H1 (cell line): ENCODE data around the gene GTF2A2. TPM values are rescaled to one million over a fixed set of nuclear protein-coding genes. Genes with fewer than 3 reads are reported as not detected.

Source experiments
- CTCF ChIA-PET: fragments of 300-600 bp; sonication (Branson Sonifier 250); formaldehyde crosslinking; loops from one replicate; lab custom pipeline; 2021; ENCODE audit not compliant: partially characterized antibody; lab: Charles Lee
- POLR2A ChIA-PET: fragments of 300-600 bp; sonication (Branson Sonifier 250); formaldehyde crosslinking; loops from one replicate; lab custom pipeline; 2021; ENCODE audit warnings: inconsistent platforms; ENCODE audit not compliant: partially characterized antibody; lab: Charles Lee
- DNase-seq, 2 experiments: peaks; one replicate each; pipeline versions ENCODE4 v3.0.0 to v3.0.0-alpha.2; 2010 to 2022; ENCODE audit warnings: low spot score in 2 of 2, low read depth in 1 of 2, mixed read lengths in 1 of 2
- FAIRE-seq: peaks from 2 replicates; lab custom pipeline; 2011; peaks lifted over from hg19 to GRCh38; lab: Jason Lieb, UNC
- H2AFZ ChIP-seq: 2 replicates; pipeline ENCODE4 v1.8.1; 2012; ENCODE audit warnings: low read length, inconsistent platforms
- H2AK5ac ChIP-seq: 2 replicates; pipeline ENCODE4 v1.6.1; 2013; ENCODE audit warnings: low read depth, low read length
- H2BK120ac ChIP-seq: replicated peaks from 2 replicates; pipeline ENCODE3; 2013; ENCODE audit warnings: low read depth, low read length, inconsistent platforms
- H2BK12ac ChIP-seq: 2 replicates; pipeline ENCODE4 v1.6.1; 2013; ENCODE audit warnings: low read depth, low read length
- H2BK15ac ChIP-seq: 2 replicates; pipeline ENCODE4 v1.6.1; 2013; ENCODE audit warnings: low read length
- H2BK20ac ChIP-seq: 2 replicates; pipeline ENCODE4 v1.6.1; 2013; ENCODE audit warnings: low read length
- H2BK5ac ChIP-seq: 2 replicates; pipeline ENCODE4 v1.6.1; 2013; ENCODE audit warnings: low read depth, low read length
- H3K14ac ChIP-seq: 2 replicates; pipeline ENCODE4 v1.6.1; 2013; ENCODE audit warnings: inconsistent platforms; ENCODE audit not compliant: insufficient read length
- H3K18ac ChIP-seq: 2 replicates; pipeline ENCODE4 v1.6.1; 2013; ENCODE audit warnings: low read length; ENCODE audit errors: extremely low read depth
- H3K23ac ChIP-seq: 2 replicates; pipeline ENCODE4 v1.6.1; 2013; ENCODE audit warnings: inconsistent platforms; ENCODE audit not compliant: insufficient read length
- H3K23me2 ChIP-seq: 2 replicates; pipeline ENCODE4 v1.6.1; 2013; ENCODE audit warnings: low read depth, low read length
- H3K27ac ChIP-seq: 2 replicates; pipeline ENCODE4 v1.6.1; 2011; ENCODE audit warnings: low read depth, low read length, inconsistent platforms
- H3K27me3 ChIP-seq, 4 experiments: replicated peaks in 1 of 4; 1 replicate in 1 of 4; 2 replicates in 3 of 4; pipeline versions ENCODE4 v1.6.1 to v1.8.1; 2011 to 2013; ENCODE audit warnings: low read length in 3 of 4, mild to moderate bottlenecking in 3 of 4, inconsistent platforms in 2 of 4, mixed read lengths in 2 of 4, moderate library complexity in 1 of 4; ENCODE audit not compliant: control insufficient read depth in 3 of 4, insufficient read depth in 3 of 4; ENCODE audit errors: extremely low read depth in 1 of 4
- H3K36me3 ChIP-seq, 4 experiments: 2 replicates each; pipeline versions ENCODE4 v1.6.1 to v1.8.1; 2011 to 2013; ENCODE audit warnings: mild to moderate bottlenecking in 4 of 4, low read length in 3 of 4, moderate library complexity in 2 of 4, control low read depth in 1 of 4, inconsistent platforms in 1 of 4; ENCODE audit not compliant: insufficient read depth in 4 of 4, control insufficient read depth in 2 of 4
- H3K4ac ChIP-seq: replicated peaks from 2 replicates; pipeline ENCODE3; 2013; ENCODE audit warnings: low read length, low read depth, mixed read lengths, inconsistent platforms; ENCODE audit not compliant: insufficient read length
- H3K4me1 ChIP-seq, 4 experiments: replicated peaks in 1 of 4; 1 replicate in 1 of 4; 2 replicates in 3 of 4; pipeline versions ENCODE4 v1.6.1 to v1.8.1; 2011 to 2013; ENCODE audit warnings: low read length in 3 of 4, inconsistent platforms in 2 of 4, mixed read lengths in 1 of 4; ENCODE audit not compliant: insufficient read depth in 4 of 4, control insufficient read depth in 3 of 4
- H3K4me2 ChIP-seq, 2 experiments: 2 replicates each; pipeline versions ENCODE4 v1.6.1 to v1.8.1; 2011 to 2013; ENCODE audit warnings: low read depth in 2 of 2, low read length in 2 of 2, control low read depth in 1 of 2, inconsistent platforms in 1 of 2, mild to moderate bottlenecking in 1 of 2; ENCODE audit not compliant: insufficient read depth in 1 of 2
- H3K4me3 ChIP-seq, 4 experiments: fragments of 200-600, 300-600 bp in 1 of 4; sonication (generic), shearing (Covaris generic), sonication (Bioruptor Twin) in 1 of 4; 2 replicates each; pipeline versions ENCODE4 v1.5.1 to v1.8.1; 2011 to 2016; ENCODE audit warnings: low read length in 4 of 4, low read depth in 3 of 4, control low read depth in 2 of 4, inconsistent platforms in 2 of 4, mild to moderate bottlenecking in 2 of 4, mixed read lengths in 1 of 4, moderate library complexity in 1 of 4; ENCODE audit not compliant: insufficient read depth in 2 of 4; ENCODE audit errors: extremely low read depth in 1 of 4
- H3K56ac ChIP-seq: replicated peaks from 2 replicates; pipeline ENCODE3; 2013; ENCODE audit warnings: low read depth, mild to moderate bottlenecking, mixed read lengths, low read length, inconsistent platforms; ENCODE audit not compliant: insufficient read length
- H3K79me1 ChIP-seq: 2 replicates; pipeline ENCODE4 v1.6.1; 2013; ENCODE audit warnings: low read depth, low read length, control low read depth
- H3K79me2 ChIP-seq, 2 experiments: 2 replicates each; pipeline versions ENCODE4 v1.6.1 to v1.8.1; 2012 to 2013; ENCODE audit warnings: low read length in 2 of 2, mild to moderate bottlenecking in 2 of 2, inconsistent platforms in 1 of 2; ENCODE audit not compliant: insufficient read depth in 2 of 2, control insufficient read depth in 1 of 2
- H3K9ac ChIP-seq, 4 experiments: replicated peaks in 1 of 4; 1 replicate in 1 of 4; 2 replicates in 3 of 4; pipeline versions ENCODE4 v1.6.1 to v1.8.1; 2011 to 2013; ENCODE audit warnings: low read depth in 3 of 4, low read length in 3 of 4, control low read depth in 2 of 4, mild to moderate bottlenecking in 2 of 4, moderate library complexity in 2 of 4, inconsistent platforms in 1 of 4; ENCODE audit errors: extremely low read depth in 1 of 4
- H3K9me3 ChIP-seq, 2 experiments: 2 replicates each; pipeline versions ENCODE4 v1.6.1 to v1.8.1; 2012 to 2013; ENCODE audit warnings: mild to moderate bottlenecking in 2 of 2, moderate library complexity in 2 of 2, control low read depth in 1 of 2, inconsistent platforms in 1 of 2, low read depth in 1 of 2, low read length in 1 of 2, mixed read lengths in 1 of 2; ENCODE audit not compliant: insufficient read depth in 2 of 2
- H4K20me1 ChIP-seq, 2 experiments: replicated peaks in 1 of 2; 2 replicates each; pipeline versions ENCODE3 to v1.8.1; 2011 to 2013; ENCODE audit warnings: inconsistent platforms in 2 of 2, low read length in 2 of 2, mild to moderate bottlenecking in 1 of 2; ENCODE audit not compliant: insufficient read depth in 2 of 2, control insufficient read depth in 1 of 2
- H4K5ac ChIP-seq: 2 replicates; pipeline ENCODE4 v1.6.1; 2013; ENCODE audit warnings: low read length, low read depth, mixed read lengths, inconsistent platforms; ENCODE audit not compliant: insufficient read length
- H4K8ac ChIP-seq: 2 replicates; pipeline ENCODE4 v1.8.0; 2013; ENCODE audit warnings: mild to moderate bottlenecking, moderate library complexity, low read length, inconsistent platforms; ENCODE audit not compliant: insufficient read depth; ENCODE audit errors: extremely low read depth
- H4K91ac ChIP-seq: replicated peaks from 2 replicates; pipeline ENCODE3; 2013; ENCODE audit warnings: low read length, mixed read lengths, inconsistent platforms; ENCODE audit not compliant: insufficient read length
- HDAC2 ChIP-seq, 2 experiments: fragments of 300-600 bp in 1 of 2; sonication (generic) in 1 of 2; IDR thresholded peaks; 2 replicates each; pipeline ENCODE4 v1.6.1; 2011 to 2012; ENCODE audit warnings: low read depth in 2 of 2, low read length in 2 of 2, mild to moderate bottlenecking in 2 of 2, moderate library complexity in 2 of 2, borderline replicate concordance in 1 of 2, inconsistent platforms in 1 of 2
- RAD21 ChIP-seq, 2 experiments: IDR thresholded peaks in 1 of 2; conservative IDR thresholded peaks in 1 of 2; 2 replicates each; pipeline ENCODE4 v1.6.1; 2011; ENCODE audit warnings: low read depth in 2 of 2, low read length in 2 of 2, improper control_type of control experiment in 1 of 2, inconsistent platforms in 1 of 2, mild to moderate bottlenecking in 1 of 2, moderate library complexity in 1 of 2
- SP2 ChIP-seq: IDR thresholded peaks from 2 replicates; pipeline ENCODE4 v1.6.1; 2012; ENCODE audit warnings: mild to moderate bottlenecking, low read length, inconsistent platforms
- WGBS, 2 experiments: shearing (Covaris generic) in 1 of 2; methylation state at CpG; one replicate each; pipeline versions ENCODE4 v1.1.6 to v1.1.7; 2013 to 2015; ENCODE audit warnings: low lambda C conversion rate in 2 of 2, mixed read lengths in 2 of 2, inconsistent platforms in 1 of 2, low coverage in 1 of 2, missing lambda C conversion rate in 1 of 2; ENCODE audit not compliant: insufficient replicate concordance in 2 of 2, insufficient coverage in 1 of 2, insufficient read length in 1 of 2; ENCODE audit errors: extremely low coverage in 1 of 2, missing lambda C conversion rate in 1 of 2; 5-methylcytosine and 5-hydroxymethylcytosine counted together
- polyA plus RNA-seq, 7 experiments: library from polyadenylated mRNA; depleted of rRNA in 3 of 7; stranded (reverse) in 5 of 7; unstranded in 2 of 7; fragments of >200 nt in 5 of 7; fragments of 200-250 nt in 2 of 7; gene quantifications; 1 replicate in 5 of 7; 2 replicates in 1 of 7; 4 replicates in 1 of 7; pipeline versions ENCODE4 v1.2.1 to v1.2.3, GENCODE V29; 2011 to 2013; ENCODE audit warnings: missing spikeins in 2 of 7, mixed read lengths in 2 of 7
- total RNA-seq: library from RNA; stranded (reverse); fragmentation: NEBNext Ultra II Directional; extraction: Animal tissue kit (Norgen Biotek cat#: 25700); gene quantifications from 2 replicates; pipeline ENCODE4 v1.2.1, GENCODE V29; 2021
- TF ChIP-seq, protein P1 (sequence below), 3 experiments: IDR thresholded peaks; 1 replicate in 2 of 3; 2 replicates in 1 of 3; pipeline versions ENCODE4 v1.5.1 to v1.6.1; 2011; ENCODE audit warnings: low read length in 3 of 3, mild to moderate bottlenecking in 3 of 3, inconsistent platforms in 2 of 3, low read depth in 1 of 3, moderate library complexity in 1 of 3; ENCODE audit not compliant: insufficient read depth in 1 of 3; ENCODE audit errors: control extremely low read depth in 1 of 3

The GTF2A2 gene
- total and polyA plus RNA-seq, 2 of the 8 experiments (the other 6 are each of a cell fraction or from before 2014, with no cell fraction given), result 52.2 to 161 TPM

DNA sequence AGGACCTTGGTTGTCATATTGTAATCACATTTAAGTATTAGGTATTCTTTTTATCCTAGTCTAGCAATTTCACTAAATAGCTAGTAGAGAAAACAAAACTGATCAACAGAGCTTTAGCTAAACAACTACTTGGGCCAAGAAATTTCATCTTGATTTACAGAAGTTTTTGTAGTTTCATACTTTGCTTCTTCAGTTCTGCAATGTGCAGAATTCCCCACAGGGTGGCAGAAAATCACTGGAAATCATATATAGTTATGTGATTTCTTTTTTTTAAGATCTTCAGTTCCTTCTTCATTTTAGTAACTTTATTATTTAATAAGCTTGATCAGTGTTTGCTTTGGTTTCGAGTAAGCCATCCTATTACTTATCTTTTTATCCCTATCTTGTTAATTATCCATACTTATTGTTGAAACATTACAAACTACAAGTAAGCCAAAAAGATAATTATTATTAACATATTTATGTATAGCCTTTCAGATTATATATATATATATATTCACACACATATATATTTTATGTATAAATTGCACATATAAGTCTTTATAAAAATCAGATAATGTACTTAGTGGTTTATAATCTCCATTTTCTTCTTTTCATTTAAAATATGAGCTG is 34.0 kb upstream of the GTF2A2 start:
- no peak overlapping the region for H4K8ac ChIP-seq
- H3K27ac ChIP-seq, result no peak overlapping the region
- no peaks in the 10 kb centered on the region for H3K23me2 ChIP-seq
- no peak overlapping the region for H3K9ac ChIP-seq
- H3K79me1 ChIP-seq, result 0 out of 2 replicates have a peak, but pooled peaks cover 4% of the 10 kb centered on the region
- POLR2A ChIA-PET, result interaction anchor here (0.6 to 0.7 kb wide), 2 partner anchors 71 to 166 kb away, joined by 3 read pairs; no protein-coding TSS in a partner anchor
- H2BK12ac ChIP-seq, result no peak overlapping the region
- FAIRE-seq, result no peak
- H4K20me1 ChIP-seq, result peaks cover 0 to 6% of the 10 kb centered on the region in 2 experiments
- H3K79me2 ChIP-seq, result peaks cover 10 to 24% of the 10 kb centered on the region in 2 experiments
- no peak overlapping the region for H2AFZ ChIP-seq
- no peak overlapping the region for H3K18ac ChIP-seq
- H3K4ac ChIP-seq, result no peak overlapping the region
- H3K4me1 ChIP-seq, result peaks cover 0 to 6% (median 1%) of the 10 kb centered on the region in 4 experiments; a peak in 4 of 7 replicates
- H2AK5ac ChIP-seq, result no peak overlapping the region
- WGBS, 2 experiments, result 95% methylated on average over 1 of the region's 1 CpG; no CpG with 5 or more reads in 1 of the 2 experiments
- TF ChIP-seq HDAC2 (IDR thresholded peaks at IDR 0.05; ENCODE audit: borderline replicate concordance in 1 of 2, low read depth in 2 of 2, low read length in 2 of 2) (no peak), SP2 (no peak), RAD21 (IDR thresholded peaks at IDR 0.05 in 1 of 2, conservative IDR thresholded peaks at IDR 0.05 in 1 of 2; ENCODE audit: low read depth in 2 of 2, low read length in 2 of 2) (peak; percentile 42 to 46)
- TF ChIP-seq, protein P1, sequence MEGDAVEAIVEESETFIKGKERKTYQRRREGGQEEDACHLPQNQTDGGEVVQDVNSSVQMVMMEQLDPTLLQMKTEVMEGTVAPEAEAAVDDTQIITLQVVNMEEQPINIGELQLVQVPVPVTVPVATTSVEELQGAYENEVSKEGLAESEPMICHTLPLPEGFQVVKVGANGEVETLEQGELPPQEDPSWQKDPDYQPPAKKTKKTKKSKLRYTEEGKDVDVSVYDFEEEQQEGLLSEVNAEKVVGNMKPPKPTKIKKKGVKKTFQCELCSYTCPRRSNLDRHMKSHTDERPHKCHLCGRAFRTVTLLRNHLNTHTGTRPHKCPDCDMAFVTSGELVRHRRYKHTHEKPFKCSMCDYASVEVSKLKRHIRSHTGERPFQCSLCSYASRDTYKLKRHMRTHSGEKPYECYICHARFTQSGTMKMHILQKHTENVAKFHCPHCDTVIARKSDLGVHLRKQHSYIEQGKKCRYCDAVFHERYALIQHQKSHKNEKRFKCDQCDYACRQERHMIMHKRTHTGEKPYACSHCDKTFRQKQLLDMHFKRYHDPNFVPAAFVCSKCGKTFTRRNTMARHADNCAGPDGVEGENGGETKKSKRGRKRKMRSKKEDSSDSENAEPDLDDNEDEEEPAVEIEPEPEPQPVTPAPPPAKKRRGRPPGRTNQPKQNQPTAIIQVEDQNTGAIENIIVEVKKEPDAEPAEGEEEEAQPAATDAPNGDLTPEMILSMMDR (IDR thresholded peaks at IDR 0.05; ENCODE audit: control extremely low read depth in 1 of 3, insufficient read depth in 1 of 3, low read depth in 1 of 3, low read length in 3 of 3), result peak in 1 of 3 experiments; percentile 14; a peak in 1 of 4 replicates
- H3K4me3 ChIP-seq, result no peak overlapping the region
- H3K4me2 ChIP-seq, result no peak overlapping the region
- H3K9me3 ChIP-seq, result no peaks in the 10 kb centered on the region
- no peak overlapping the region for H3K23ac ChIP-seq
- no peak overlapping the region for H2BK120ac ChIP-seq
- H2BK20ac ChIP-seq, result no peak overlapping the region
- no peak overlapping the region for H3K14ac ChIP-seq
- no peak overlapping the region for H2BK5ac ChIP-seq
- H4K91ac ChIP-seq, result no peak overlapping the region
- DNase-seq, result no peak
- H4K5ac ChIP-seq, result no peak overlapping the region
- H3K36me3 ChIP-seq, result no peaks in the 10 kb centered on the region; a peak in 1 of 8 replicates
- no peak overlapping the region for H2BK15ac ChIP-seq
- H3K56ac ChIP-seq, result no peak overlapping the region
- CTCF ChIA-PET, result interaction anchor here (0.6 to 2.5 kb wide), 28 partner anchors 8 to 1839 kb away, joined by 3 to 9 read pairs (median 3); no protein-coding TSS in a partner anchor
- peaks cover 0 to 6% (median 4%) of the 10 kb centered on the region in 4 experiments; a peak in 5 of 7 replicates for H3K27me3 ChIP-seq
